CD14-positive monocyte (primary cell): ENCODE measurements around the gene HK2. TPM values are rescaled to one million over a fixed set of nuclear protein-coding genes. Genes with fewer than 3 reads are reported as not detected.

Source experiments
- DNase-seq, 3 donors: peaks; one replicate each; pipeline ENCODE4 v3.0.0-alpha.2; 2011 to 2022
- H2AFZ ChIP-seq: 2 replicates; pipeline ENCODE4 v1.6.0; 2012; ENCODE audit warnings: mild to moderate bottlenecking, low read depth, low read length, inconsistent platforms; ENCODE audit not compliant: insufficient read depth, poor library complexity, severe bottlenecking
- H3K27ac ChIP-seq, 2 donors: 1 replicate in 1 of 2; 2 replicates in 1 of 2; pipeline ENCODE4 v1.5.1; 2012 to 2013; ENCODE audit warnings: low read length in 2 of 2, control low read depth in 1 of 2, inconsistent platforms in 1 of 2, low read depth in 1 of 2, mild to moderate bottlenecking in 1 of 2
- H3K27me3 ChIP-seq, 2 donors: one replicate each; pipeline versions ENCODE4 v1.6.0 to v1.6.1; 2011 to 2013; ENCODE audit warnings: low read length in 2 of 2; ENCODE audit not compliant: control insufficient read depth in 2 of 2, insufficient read depth in 2 of 2
- H3K36me3 ChIP-seq, 2 donors: replicated peaks in 1 of 2; 1 replicate in 1 of 2; 2 replicates in 1 of 2; pipeline versions ENCODE4 v1.5.1 to v1.6.1; 2012 to 2013; ENCODE audit warnings: low read length in 2 of 2, control low read depth in 1 of 2, inconsistent platforms in 1 of 2, mild to moderate bottlenecking in 1 of 2; ENCODE audit not compliant: insufficient read depth in 2 of 2, control insufficient read depth in 1 of 2
- H3K4me1 ChIP-seq, 2 donors: 1 replicate in 1 of 2; 2 replicates in 1 of 2; pipeline versions ENCODE4 v1.5.1 to v1.6.1; 2012 to 2013; ENCODE audit warnings: low read length in 2 of 2, control low read depth in 1 of 2, inconsistent platforms in 1 of 2, mild to moderate bottlenecking in 1 of 2, moderate library complexity in 1 of 2; ENCODE audit not compliant: insufficient read depth in 2 of 2, control insufficient read depth in 1 of 2
- H3K4me2 ChIP-seq: replicated peaks from 2 replicates; pipeline ENCODE3; 2012; ENCODE audit warnings: low read length, moderate library complexity, mild to moderate bottlenecking; ENCODE audit not compliant: poor library complexity, severe bottlenecking; ENCODE audit errors: extremely low read depth
- H3K4me3 ChIP-seq, 3 experiments: fragments of 200-600 bp in 1 of 3; sonication (generic) in 1 of 3; replicated peaks in 1 of 3; 1 replicate in 2 of 3; 2 replicates in 1 of 3; pipeline ENCODE4 v1.5.1; 2011 to 2013; ENCODE audit warnings: low read length in 3 of 3, mild to moderate bottlenecking in 3 of 3, control low read depth in 2 of 3, low read depth in 2 of 3, inconsistent platforms in 1 of 3, moderate library complexity in 1 of 3
- H3K79me2 ChIP-seq: 2 replicates; pipeline ENCODE4 v1.6.0; 2012; ENCODE audit warnings: mild to moderate bottlenecking, control low read depth, inconsistent platforms, low read length, moderate library complexity; ENCODE audit not compliant: insufficient read depth
- H3K9ac ChIP-seq: 2 replicates; pipeline ENCODE4 v1.6.0; 2017; ENCODE audit warnings: low read length, mild to moderate bottlenecking; ENCODE audit not compliant: insufficient read depth, poor library complexity, severe bottlenecking
- H3K9me3 ChIP-seq, 2 donors: replicated peaks in 1 of 2; 1 replicate in 1 of 2; 2 replicates in 1 of 2; pipeline versions ENCODE4 v1.5.1 to v1.6.1; 2012 to 2013; ENCODE audit warnings: low read length in 2 of 2, control low read depth in 1 of 2; ENCODE audit not compliant: control insufficient read depth in 1 of 2, insufficient read depth in 1 of 2
- H4K20me1 ChIP-seq: 2 replicates; pipeline ENCODE4 v1.6.0; 2012; ENCODE audit warnings: mild to moderate bottlenecking, low read length, control low read depth, moderate library complexity; ENCODE audit not compliant: insufficient read depth
- H3K27ac Mint-ChIP-seq, 7 donors: one replicate each; pipeline ENCODE4 v1.8.0; 2020; ENCODE audit warnings: mild to moderate bottlenecking in 7 of 7, mixed read lengths in 7 of 7, moderate library complexity in 6 of 7, inconsistent platforms in 2 of 7
- H3K27me3 Mint-ChIP-seq, 3 donors: one replicate each; pipeline ENCODE4 v1.8.0; 2021 to 2022; ENCODE audit warnings: low read depth in 3 of 3, mild to moderate bottlenecking in 3 of 3, mixed read lengths in 3 of 3, moderate library complexity in 3 of 3, inconsistent platforms in 1 of 3
- H3K36me3 Mint-ChIP-seq, 2 donors: one replicate each; pipeline ENCODE4 v1.8.0; 2020; ENCODE audit warnings: mixed read lengths in 2 of 2, inconsistent platforms in 1 of 2, mild to moderate bottlenecking in 1 of 2
- H3K4me1 Mint-ChIP-seq: one replicate; pipeline ENCODE4 v1.8.0; 2020; ENCODE audit warnings: mild to moderate bottlenecking, mixed read lengths
- H3K4me3 Mint-ChIP-seq, 2 donors: one replicate each; pipeline ENCODE4 v1.8.0; 2020; ENCODE audit warnings: mild to moderate bottlenecking in 2 of 2, mixed read lengths in 2 of 2, moderate library complexity in 1 of 2
- H3K9me3 Mint-ChIP-seq, 7 donors: one replicate each; pipeline ENCODE4 v1.8.0; 2020 to 2022; ENCODE audit warnings: mixed read lengths in 7 of 7, mild to moderate bottlenecking in 6 of 7, moderate library complexity in 6 of 7, inconsistent platforms in 2 of 7
- CTCF ChIP-seq: fragments of 200-600 bp; IDR thresholded peaks from one replicate; pipeline ENCODE4 v1.8.0; 2022; ENCODE audit warnings: antibody characterized with exemption, mild to moderate bottlenecking
- WGBS: methylation state at CpG from one replicate; pipeline ENCODE4 v1.1.5; 2013; ENCODE audit warnings: missing lambda C conversion rate; ENCODE audit not compliant: insufficient coverage; 5-methylcytosine and 5-hydroxymethylcytosine counted together
- intact Hi-C, 2 donors: fragments of 100-400 bp; cut with micrococcal nuclease; formaldehyde crosslinking; loops; one replicate each; pipeline versions ENCODE4 v1.15.0 to v1.15.1; 2023
- polyA plus RNA-seq, 3 donors: library from polyadenylated mRNA; depleted of rRNA in 1 of 3; unstranded in 2 of 3; stranded (reverse) in 1 of 3; fragments of 300-500 nt in 2 of 3; fragments of >200 nt in 1 of 3; fragmentation: Illumina TruSeq in 2 of 3; gene quantifications; 1 replicate in 2 of 3; 2 replicates in 1 of 3; pipeline ENCODE4 v1.2.3, GENCODE V29; 2012 to 2021

The HK2 gene
- polyA plus RNA-seq, 3 donors, result 20.3 to 46.7 (median 29.8) TPM

GRCh38 chr2:74878551-74878950, 44.6 kb downstream of the HK2 start:
- H3K27ac Mint-ChIP-seq, result peak overlapping the region in 2 of 7 donors; percentile 31 to 45

GRCh38 chr2:74880054-74880728, 46.3 kb downstream of the HK2 start:
- peaks cover 0 to 1% (median 0%) of the 10 kb centered on the region in 3 donors for H3K27me3 Mint-ChIP-seq
- peak overlapping the region in 1 of 7 donors; percentile 58 for H3K27ac Mint-ChIP-seq
- peaks cover 94 to 95% of the 10 kb centered on the region in 2 donors for H3K36me3 Mint-ChIP-seq

More at GRCh38 chr2:74878551-74878950, 44.6 kb downstream of the HK2 start:
- peaks cover 39% of the 10 kb centered on the region for H3K4me1 Mint-ChIP-seq
- no peak overlapping the region for H3K27ac ChIP-seq
- H3K79me2 ChIP-seq, result peaks cover 20% of the 10 kb centered on the region
- TF ChIP-seq CTCF, result no peak
- WGBS, result 98% methylated on average over 20 of the region's 20 CpGs
- no peak overlapping the region for H2AFZ ChIP-seq
- peaks cover 65% of the 10 kb centered on the region for H4K20me1 ChIP-seq
- peaks cover 0 to 1% (median 0%) of the 10 kb centered on the region in 3 donors for H3K27me3 Mint-ChIP-seq
- H3K4me3 Mint-ChIP-seq, result no peak overlapping the region
- peaks cover 89 to 92% of the 10 kb centered on the region in 2 donors for H3K36me3 Mint-ChIP-seq
- no peaks in the 10 kb centered on the region for H3K9me3 ChIP-seq
- H3K4me1 ChIP-seq, result peaks cover 36 to 38% of the 10 kb centered on the region in 2 donors
- no peak overlapping the region for H3K4me3 ChIP-seq
- intact Hi-C loops, result loop anchor here (5.0 kb wide), 2 partner anchors 161 to 186 kb away; no protein-coding TSS in a partner anchor
- DNase-seq, result no peak
- no peak overlapping the region for H3K9ac ChIP-seq
- H3K27me3 ChIP-seq, result no peaks in the 10 kb centered on the region
- H3K36me3 ChIP-seq, result peaks cover 79 to 87% of the 10 kb centered on the region in 2 donors
- H3K4me2 ChIP-seq, result no peak overlapping the region
- no peaks in the 10 kb centered on the region for H3K9me3 Mint-ChIP-seq

More at GRCh38 chr2:74880054-74880728, 46.3 kb downstream of the HK2 start:
- Histone ChIP-seq H3K4me3 (no peak overlapping the region), H3K4me1 (peaks cover 24 to 28% of the 10 kb centered on the region in 2 donors), H3K27ac (no peak overlapping the region), H3K79me2 (peaks cover 16% of the 10 kb centered on the region), H3K27me3 (no peaks in the 10 kb centered on the region), H3K4me2 (no peak overlapping the region), H3K36me3 (peaks cover 90 to 95% of the 10 kb centered on the region in 2 donors), H3K9me3 (no peaks in the 10 kb centered on the region), H2AFZ (no peak overlapping the region), H4K20me1 (peaks cover 80% of the 10 kb centered on the region), H3K9ac (no peak overlapping the region)
- peaks cover 30% of the 10 kb centered on the region for H3K4me1 Mint-ChIP-seq
- intact Hi-C loops, result no loop called here
- no peaks in the 10 kb centered on the region for H3K9me3 Mint-ChIP-seq
- WGBS, result over 99% methylated on average over 21 of the region's 24 CpGs
- TF ChIP-seq CTCF, result no peak
- H3K4me3 Mint-ChIP-seq, result no peak overlapping the region
- no peak for DNase-seq
